ENCODE data around the gene NCKIPSD. TPM values are rescaled to one million over a fixed set of nuclear protein-coding genes. Genes with fewer than 3 reads are reported as not detected.

NCKIPSD gene
- total RNA-seq, 4 donors from 2014 or later = 13.2 to 33.1 (median 19.4) TPM

- intact Hi-C loops (cut with DNase I; ENCODE audit: low total_unique reads) (no loop called here), in situ Hi-C loops (cut with MboI; ENCODE audit: low sequenced_read_pairs in 4 of 4) (no loop called here)
- H3K4me3 ChIP-seq = no peak overlapping the region
- peaks cover 5 to 21% of the 10 kb centered on the region in 2 donors for H3K4me1 ChIP-seq
- H3K36me3 ChIP-seq = no peaks in the 10 kb centered on the region
- H3K9me3 ChIP-seq = no peaks in the 10 kb centered on the region
- H3K27ac ChIP-seq = no peak overlapping the region
- DNase-seq (no peak), ATAC-seq (no peak)
- TF ChIP-seq CTCF (IDR thresholded peaks at IDR 0.05 in 4 of 5, conservative IDR thresholded peaks at IDR 0.05 in 1 of 5) (no peak), POLR2A (IDR thresholded peaks at IDR 0.05) (no peak)
- H3K27me3 ChIP-seq = peaks cover 26 to 35% (median 35%) of the 10 kb centered on the region in 3 donors
Measured at GRCh38 chr3:48664929-48665328, 20.8 kb downstream of the NCKIPSD start.

GRCh38 chr3:48664313-48664644 is 21.4 kb downstream of the NCKIPSD start:
- in situ Hi-C loops (cut with MboI; ENCODE audit: low sequenced_read_pairs in 4 of 4) = no loop called here
- Histone ChIP-seq H3K4me1 (peaks cover 5 to 21% of the 10 kb centered on the region in 2 donors), H3K36me3 (no peaks in the 10 kb centered on the region), H3K27ac (no peak overlapping the region), H3K27me3 (peaks cover 26 to 35% (median 35%) of the 10 kb centered on the region in 3 donors), H3K9me3 (no peaks in the 10 kb centered on the region), H3K4me3 (peak overlapping the region in 1 of 4 donors; percentile 42)
- TF ChIP-seq CTCF (IDR thresholded peaks at IDR 0.05 in 4 of 5, conservative IDR thresholded peaks at IDR 0.05 in 1 of 5) (no peak), POLR2A (IDR thresholded peaks at IDR 0.05) (no peak)
- DNase-seq (no peak), ATAC-seq (no peak)
- intact Hi-C loops (cut with DNase I; ENCODE audit: low total_unique reads) = no loop called here

GRCh38 chr3:48663489-48664312 is 22.0 kb downstream of the NCKIPSD start:
- DNase-seq = peak; percentile 32 to 69
- in situ Hi-C loops (cut with MboI; ENCODE audit: low sequenced_read_pairs in 4 of 4) = no loop called here
- peaks cover 26 to 35% (median 35%) of the 10 kb centered on the region in 3 donors for H3K27me3 ChIP-seq

GRCh38 chr3:48662753-48663488 is 22.8 kb downstream of the NCKIPSD start, which contains the start of gene CELSR3:
Gene CELSR3, minus strand, starts transcription at chr3:48662886. Its CDS starts 252 bp downstream, at chr3:48662634.
- H3K4me1 ChIP-seq = peaks cover 5 to 21% of the 10 kb centered on the region in 2 donors
- H3K27me3 ChIP-seq = peaks cover 26 to 35% (median 35%) of the 10 kb centered on the region in 3 donors
- intact Hi-C loops (cut with DNase I; ENCODE audit: low total_unique reads) (no loop called here), in situ Hi-C loops (cut with MboI; ENCODE audit: low sequenced_read_pairs in 4 of 4) (no loop called here)
- no peaks in the 10 kb centered on the region for H3K9me3 ChIP-seq
- H3K36me3 ChIP-seq = no peaks in the 10 kb centered on the region
- peak in 1 of 2 donors; percentile 30 for ATAC-seq
- H3K27ac ChIP-seq = peak within 1 kb of the TSS in 2 of 4 donors; percentile 27 to 28
- peak within 1 kb of the TSS; percentile 41 to 61 (median 42) for H3K4me3 ChIP-seq
- no peak for DNase-seq
- TF ChIP-seq POLR2A (IDR thresholded peaks at IDR 0.05) = no peak
- TF ChIP-seq CTCF (IDR thresholded peaks at IDR 0.05 in 4 of 5, conservative IDR thresholded peaks at IDR 0.05 in 1 of 5) = no peak

More at GRCh38 chr3:48663489-48664312, 22.0 kb downstream of the NCKIPSD start:
- H3K27ac ChIP-seq = peak overlapping the region in 2 of 4 donors; percentile 27 to 28
- no peaks in the 10 kb centered on the region for H3K36me3 ChIP-seq
- H3K9me3 ChIP-seq = no peaks in the 10 kb centered on the region
- no peak for TF ChIP-seq POLR2A (IDR thresholded peaks at IDR 0.05)
- TF ChIP-seq CTCF (IDR thresholded peaks at IDR 0.05 in 4 of 5, conservative IDR thresholded peaks at IDR 0.05 in 1 of 5) = peak in 4 of 5 experiments; percentile 13 to 47 (median 32)
- H3K4me1 ChIP-seq = peaks cover 5 to 21% of the 10 kb centered on the region in 2 donors
- H3K4me3 ChIP-seq = peak overlapping the region; percentile 41 to 61 (median 42)
- intact Hi-C loops (cut with DNase I; ENCODE audit: low total_unique reads) = no loop called here
- ATAC-seq = peak; percentile 58 to 70
